ACHN (cell line): ENCODE data around the gene NKAP.

ENCODE experiments used
- DNase-seq: peaks from one replicate; pipeline ENCODE4 v3.0.0-alpha.2; 2015
- in situ Hi-C: cut with HindIII; loops from 2 replicates; pipeline ENCODE4 v1.10.0; 2017; ENCODE audit warnings: low sequenced_read_pairs, low pct_ligation_motif_present, low pct_unique_long_range_greater_than_20kb

NKAP gene

GRCh38 chrX:119878740-119879139 lies 64.8 kb downstream of the NKAP start:
- no peak for DNase-seq
- in situ Hi-C loops, result no loop called here

DNA sequence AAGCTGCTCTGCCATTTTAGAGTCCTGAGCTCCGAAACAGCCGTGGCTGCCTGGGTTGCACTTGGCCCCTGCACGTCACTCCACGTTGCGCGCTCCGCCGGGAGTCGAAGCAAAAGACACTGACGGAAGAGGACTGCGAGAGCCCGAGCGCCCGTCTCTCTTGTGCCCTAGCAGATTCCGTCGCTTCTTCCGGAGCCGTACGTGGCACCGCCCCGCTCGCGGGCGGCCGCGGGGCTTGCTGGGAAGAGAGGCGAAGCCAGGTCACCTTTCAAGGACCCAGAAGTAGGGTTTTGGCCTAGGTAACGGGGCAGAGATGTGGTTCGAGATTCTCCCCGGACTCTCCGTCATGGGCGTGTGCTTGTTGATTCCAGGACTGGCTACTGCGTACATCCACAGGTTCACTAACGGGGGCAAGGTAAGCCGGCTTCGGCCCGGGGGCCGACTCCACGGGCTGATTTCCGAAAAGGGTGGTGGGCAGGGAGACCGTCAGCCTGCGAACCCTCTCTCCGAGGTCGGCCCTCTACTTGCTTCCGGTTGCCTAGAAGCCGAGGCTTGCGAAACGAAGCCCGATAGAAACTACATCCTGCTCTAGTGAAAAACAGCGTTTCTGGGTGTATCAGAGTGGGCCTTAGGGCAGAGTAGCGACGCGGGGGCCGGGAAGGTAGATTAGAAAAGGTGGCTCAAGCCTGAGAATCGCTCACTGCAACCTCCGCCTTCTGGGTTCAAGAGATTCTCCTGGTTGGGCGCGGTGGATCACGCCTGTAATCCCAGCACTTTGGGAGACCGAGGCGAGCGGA lies 71.8 kb downstream of the NKAP start, which contains the start of the genes NDUFA1 and RNF113A:
NDUFA1 (plus strand) TSS at position 234 of the 797 bp plus-strand sequence; CDS start at position 314, 80 bp downstream.
RNF113A (minus strand) TSS at position 135 of the 797 bp plus-strand sequence; CDS start at position 15, 120 bp downstream.
- DNase-seq, result peak; percentile 81
- in situ Hi-C loops, result no loop called here

DNA sequence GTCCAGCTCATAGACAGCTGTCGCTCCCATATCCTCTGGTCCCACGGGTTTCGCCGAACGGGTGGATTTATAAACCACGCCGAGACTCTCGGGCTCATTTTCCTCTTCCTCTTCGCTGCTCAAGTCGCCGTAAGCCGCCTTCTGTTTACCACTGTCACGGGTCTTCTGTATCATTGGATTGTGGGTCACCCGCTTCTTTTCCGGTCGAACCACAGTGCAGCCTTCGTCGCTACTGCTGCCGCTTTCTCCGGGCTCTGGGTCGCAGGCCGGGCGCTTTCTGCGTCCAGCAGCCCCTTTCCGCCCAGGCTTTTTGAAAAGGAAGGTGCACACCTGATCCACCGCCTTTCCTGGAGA lies 72.3 kb downstream of the NKAP start:
- no peak for DNase-seq
- in situ Hi-C loops, result no loop called here
